Stomach (tissue), 4 donors: ENCODE results near the gene PTPRD.

Source experiments
- CTCF ChIP-seq, 7 experiments: fragments of 450-650 bp in 4 of 7; fragments of 200-600 bp in 3 of 7; sonication (generic) in 3 of 7; IDR thresholded peaks; one replicate each; pipeline ENCODE4 v1.5.1; 2016 to 2019; ENCODE audit warnings: antibody characterized with exemption in 7 of 7, control low read depth in 2 of 7, mild to moderate bottlenecking in 1 of 7
- EP300 ChIP-seq: sonication (generic); formaldehyde crosslinking; IDR thresholded peaks from one replicate; pipeline ENCODE4 v1.6.1; 2017; ENCODE audit warnings: antibody characterized with exemption

DNA sequence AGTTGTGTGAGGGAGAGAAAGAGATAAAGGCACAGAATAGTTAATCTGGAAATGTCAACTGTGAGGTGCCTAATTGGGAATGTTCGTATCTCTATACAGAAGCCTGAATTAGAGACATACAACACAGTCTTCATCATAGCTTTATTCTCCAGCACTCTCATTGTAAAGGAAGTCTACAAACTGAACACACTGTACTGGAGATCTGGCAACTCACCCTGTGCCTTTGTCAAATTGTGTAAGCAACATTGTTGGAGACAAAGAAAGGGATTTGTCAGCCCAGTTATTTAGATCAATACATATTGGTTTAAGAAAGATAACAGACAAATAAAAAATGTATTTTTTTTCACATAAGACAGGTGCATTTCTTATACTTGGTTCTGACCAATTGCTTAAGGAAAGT lies 1980.3 kb downstream of the PTPRD start:
- TF ChIP-seq CTCF (IDR thresholded peaks at IDR 0.05) (no peak), EP300 (no peak)
